Measurements from ENCODE around the gene PARD3B. TPM values are rescaled to one million over a fixed set of nuclear protein-coding genes. Genes with fewer than 3 reads are reported as not detected.

The PARD3B gene
- total RNA-seq, 1 donor from 2014 or later, result 16.4 TPM

GRCh38 chr2:205499006-205499405, 953.7 kb downstream of the PARD3B start:
- DNase-seq (ENCODE audit: low read depth), result no peak

GRCh38 chr2:205500065-205500464, 954.8 kb downstream of the PARD3B start:
- no peak for DNase-seq (ENCODE audit: low read depth)

GRCh38 chr2:205500951-205501350, 955.7 kb downstream of the PARD3B start:
- DNase-seq (ENCODE audit: low read depth), result no peak

GRCh38 chr2:205501826-205502225, 956.6 kb downstream of the PARD3B start:
- DNase-seq (ENCODE audit: low read depth), result no peak

GRCh38 chr2:205505371-205505770, 960.1 kb downstream of the PARD3B start:
- no peak for DNase-seq (ENCODE audit: low read depth)

GRCh38 chr2:205509655-205510054, 964.4 kb downstream of the PARD3B start:
- no peak for DNase-seq (ENCODE audit: low read depth)

- peak; percentile 30 for DNase-seq (ENCODE audit: low read depth)
Observed at GRCh38 chr2:205510345-205510744, 965.1 kb downstream of the PARD3B start.

GRCh38 chr2:205511221-205511620, 965.9 kb downstream of the PARD3B start:
- peak; percentile 12 for DNase-seq (ENCODE audit: low read depth)

- no peak for DNase-seq (ENCODE audit: low read depth)
Observed at GRCh38 chr2:205511641-205512040, 966.4 kb downstream of the PARD3B start.

GRCh38 chr2:205520311-205520710, 975.0 kb downstream of the PARD3B start:
- DNase-seq (ENCODE audit: low read depth), result no peak

GRCh38 chr2:205524656-205525055, 979.4 kb downstream of the PARD3B start:
- DNase-seq (ENCODE audit: low read depth), result peak; percentile 30

GRCh38 chr2:205527801-205528200, 982.5 kb downstream of the PARD3B start:
- peak; percentile 9 for DNase-seq (ENCODE audit: low read depth)

GRCh38 chr2:205531072-205531471, 985.8 kb downstream of the PARD3B start:
- DNase-seq (ENCODE audit: low read depth), result no peak

- no peak for DNase-seq (ENCODE audit: low read depth)
Observed at GRCh38 chr2:205531489-205532148, 986.3 kb downstream of the PARD3B start.

GRCh38 chr2:205535001-205535400, 989.7 kb downstream of the PARD3B start:
- no peak for DNase-seq (ENCODE audit: low read depth)

- no peak for DNase-seq (ENCODE audit: low read depth)
Observed at GRCh38 chr2:205539603-205540002, 994.3 kb downstream of the PARD3B start.

- DNase-seq (ENCODE audit: low read depth), result no peak
Observed at GRCh38 chr2:205540036-205540435, 994.8 kb downstream of the PARD3B start.

GRCh38 chr2:205543262-205543843, 998.1 kb downstream of the PARD3B start:
- no peak for DNase-seq (ENCODE audit: low read depth)

GRCh38 chr2:205543937-205544702, 998.8 kb downstream of the PARD3B start:
- DNase-seq (ENCODE audit: low read depth), result no peak

GRCh38 chr2:205545971-205546816, 1000.9 kb downstream of the PARD3B start:
- DNase-seq (ENCODE audit: low read depth), result no peak

- DNase-seq (ENCODE audit: low read depth), result no peak
Observed at GRCh38 chr2:205555566-205556230, 1010.4 kb downstream of the PARD3B start.
